Heart right ventricle (tissue), 16 donors: Measurements from ENCODE around the gene OVCH1. TPM values are rescaled to one million over a fixed set of nuclear protein-coding genes. Genes with fewer than 3 reads are reported as not detected.
"Not testable (repeated sequence)": the region's sequence is repeated elsewhere in the genome, so short reads cannot be mapped to it uniquely, and the experiment has no call there.

ENCODE experiments used
- ATAC-seq, 8 donors: fragments of 200-7000 bp; cut with Tn5 transposase; one replicate each; pipeline ENCODE4 v1.9.1; 2020; ENCODE audit warnings: mild to moderate bottlenecking in 8 of 8, moderate library complexity in 8 of 8, moderate number of reproducible peaks in 1 of 8
- DNase-seq, 2 donors: peaks; one replicate each; pipeline ENCODE4 v3.0.0-alpha.2; 2020
- H3K27ac ChIP-seq, 10 donors: fragments of 200-600 bp; sonication (generic) in 2 of 10; one replicate each; pipeline versions ENCODE4 v1.5.0 to v1.8.0; 2020 to 2022; ENCODE audit warnings: mild to moderate bottlenecking in 3 of 10
- H3K27me3 ChIP-seq, 7 donors: fragments of 200-600 bp; one replicate each; pipeline ENCODE4 v1.8.0; 2021 to 2022; ENCODE audit warnings: mild to moderate bottlenecking in 2 of 7
- H3K36me3 ChIP-seq, 9 donors: fragments of 200-600 bp; sonication (generic) in 1 of 9; one replicate each; pipeline versions ENCODE4 v1.5.0 to v1.8.0; 2020 to 2022; ENCODE audit warnings: mild to moderate bottlenecking in 2 of 9
- H3K4me1 ChIP-seq, 9 donors: fragments of 200-600 bp; sonication (generic) in 1 of 9; one replicate each; pipeline versions ENCODE4 v1.5.0 to v1.8.0; 2020 to 2022; ENCODE audit warnings: mild to moderate bottlenecking in 4 of 9
- H3K4me3 ChIP-seq, 10 donors: fragments of 200-600 bp; sonication (generic) in 2 of 10; one replicate each; pipeline versions ENCODE4 v1.5.0 to v1.8.0; 2020 to 2022; ENCODE audit warnings: mild to moderate bottlenecking in 7 of 10, moderate library complexity in 2 of 10
- H3K9me3 ChIP-seq, 11 donors: fragments of 200-600 bp in 10 of 11; sonication (generic) in 2 of 11; one replicate each; pipeline versions ENCODE4 v1.5.0 to v1.8.0; 2013 to 2022; ENCODE audit warnings: mild to moderate bottlenecking in 2 of 11, control low read depth in 1 of 11, moderate library complexity in 1 of 11
- CTCF ChIP-seq, 9 donors: fragments of 200-600 bp; sonication (generic) in 2 of 9; IDR thresholded peaks; one replicate each; pipeline versions ENCODE4 v1.5.0 to v1.8.0; 2021 to 2022; ENCODE audit warnings: antibody characterized with exemption in 9 of 9, mild to moderate bottlenecking in 5 of 9, moderate library complexity in 1 of 9
- WGBS, 2 donors: extraction: QIAGEN DNeasy Blood & Tissue Kit; methylation state at CpG; one replicate each; pipeline ENCODE4 v1.1.7; 2013; ENCODE audit warnings: inconsistent platforms in 1 of 2; 5-methylcytosine and 5-hydroxymethylcytosine counted together
- intact Hi-C, 10 donors: fragments of 100-400 bp; cut with DNase I; formaldehyde crosslinking; loops; one replicate each; pipeline versions ENCODE4 v1.11.1 to v1.14.2; 2022
- polyA plus RNA-seq, 2 donors: library from polyadenylated mRNA; stranded (reverse); fragments of 200-250 nt; gene quantifications; one replicate each; pipeline ENCODE4 v1.2.3, GENCODE V29; 2013
- total RNA-seq, 10 donors: library from RNA; stranded (reverse); fragmentation: NEBNext Ultra II Directional in 3 of 10; extraction: Animal tissue kit (Norgen Biotek cat#: 25700) in 3 of 10; gene quantifications; one replicate each; pipeline versions ENCODE4 v1.2.1 to v1.2.4, GENCODE V29; 2021 to 2023
- donor health status: Arrhythmogenic right ventricular cardiomyopathy.
- donor health status: ischemic (EF 13 %, LVEDD 7.1; RV severe dilation, severe dysfunction).
- donor health status: healthy with polysubstance abuse.
- donor health status: DM: no; HTN: yes; CAD: no.
- donor health status: DM: no; HTN: no; CAD: no.
- donor health status: ischemic (EF 25% LVEDD 6.9; RV normal size, moderate dysfunction).
- donor health status: ischemic (EF 25% LVEDD 5.7; RV mildly dilated, moderate dysfunction).
- donor health status: healthy.
- donor health status: DM: yes; HTN: yes; CAD: no.
- donor health status: Ischemic cardiomyopathy.
- donor health status: ischemic (EF 35%, LVEDD 5.7; RV mildly dilated, moderate dysfunction).
- donor health status: nonischemic (EF 11% LVEDD 7.7; RV severe dilation, severe dysfunction).
- donor health status: DM: yes; HTN: yes; CAD: no.
- donor health status: PGD.
- donor health status: ischemic (EF 29% LVEDD 5.4; RV normal size, mild dysfunction).
- donor health status: nonischemic (EF 23%, LVEDD 6.1; RV moderate dilation, normal function).

OVCH1 gene
- total and polyA plus RNA-seq, 12 donors = 0.07 to 0.44 (median 0.21) TPM; not detected in 6

- no peak for TF ChIP-seq CTCF (IDR thresholded peaks at IDR 0.05)
- intact Hi-C loops = no loop called here
- ATAC-seq (no peak), DNase-seq (no peak)
- Histone ChIP-seq H3K27ac (no peak overlapping the region), H3K4me1 (no peaks in the 10 kb centered on the region), H3K9me3 (no peaks in the 10 kb centered on the region), H3K4me3 (no peak overlapping the region), H3K36me3 (no peaks in the 10 kb centered on the region), H3K27me3 (no peaks in the 10 kb centered on the region)
- 63 to 76% methylated on average over 4 of the region's 4 CpGs for WGBS, 2 donors
Observed at GRCh38 chr12:29403991-29404390, 93.5 kb downstream of the OVCH1 start.

- H3K4me1 ChIP-seq = no peaks in the 10 kb centered on the region
- H3K4me3 ChIP-seq = no peak overlapping the region
- no peak for ATAC-seq
- no peak for DNase-seq
- no peaks in the 10 kb centered on the region for H3K36me3 ChIP-seq
- no peak for TF ChIP-seq CTCF (IDR thresholded peaks at IDR 0.05)
- H3K27ac ChIP-seq = no peak overlapping the region
- H3K27me3 ChIP-seq = no peaks in the 10 kb centered on the region
- no peaks in the 10 kb centered on the region for H3K9me3 ChIP-seq
- intact Hi-C loops = no loop called here
Observed at GRCh38 chr12:29402437-29402836, 95.0 kb downstream of the OVCH1 start.

DNA sequence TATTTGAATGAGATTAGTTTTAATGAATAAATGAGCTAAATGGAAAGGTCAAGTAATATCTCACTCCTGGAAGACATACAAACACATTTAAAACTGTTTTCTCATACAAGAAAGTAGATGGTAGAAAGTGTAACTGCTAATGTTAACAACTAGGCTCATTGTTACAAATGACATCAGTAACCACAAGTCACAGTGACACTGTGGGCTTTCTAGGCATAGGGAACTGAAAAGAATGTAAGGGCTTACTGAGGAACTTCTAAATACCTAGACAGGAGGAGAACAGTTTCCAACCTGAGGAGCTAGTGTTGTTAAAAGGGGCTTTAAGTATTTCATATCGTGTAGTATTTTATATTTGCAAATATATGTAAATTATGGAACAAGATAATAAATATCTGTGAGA, 99.0 kb downstream of the OVCH1 start:
- DNase-seq (no peak), ATAC-seq (no peak)
- intact Hi-C loops = no loop called here
- Histone ChIP-seq H3K27me3 (peaks cover 0 to 4% (median 0%) of the 10 kb centered on the region in 7 donors), H3K4me1 (no peaks in the 10 kb centered on the region), H3K27ac (no peak overlapping the region), H3K9me3 (no peaks in the 10 kb centered on the region), H3K4me3 (no peak overlapping the region), H3K36me3 (no peaks in the 10 kb centered on the region)
- TF ChIP-seq CTCF (IDR thresholded peaks at IDR 0.05) = no peak
- 92 to 97% methylated on average over 1 of the region's 1 CpG for WGBS, 2 donors

DNA sequence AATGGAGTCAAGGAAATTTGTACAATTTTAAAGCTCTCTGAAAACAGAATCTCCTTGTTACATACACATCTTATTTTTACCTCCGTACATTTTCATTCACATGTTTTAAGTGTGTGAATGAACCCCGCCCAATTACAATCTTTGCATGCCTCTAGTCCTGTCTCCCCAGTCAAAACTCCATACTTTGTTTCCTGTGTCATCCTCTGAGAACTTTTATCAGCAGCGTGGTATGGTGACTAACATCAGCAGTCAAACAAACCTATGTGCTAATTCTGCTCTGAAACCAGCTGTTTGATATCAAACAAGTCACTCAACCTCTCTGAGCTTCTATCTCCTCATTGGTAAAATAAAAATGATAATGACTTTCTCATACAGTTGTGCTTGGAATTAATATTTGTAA, 100.7 kb downstream of the OVCH1 start:
- Histone ChIP-seq H3K36me3 (no peaks in the 10 kb centered on the region), H3K4me3 (no peak overlapping the region), H3K27me3 (peaks cover 0 to 4% (median 0%) of the 10 kb centered on the region in 7 donors), H3K9me3 (no peaks in the 10 kb centered on the region), H3K27ac (no peak overlapping the region), H3K4me1 (no peaks in the 10 kb centered on the region)
- 62 to 63% methylated on average over 3 of the region's 3 CpGs for WGBS, 2 donors
- TF ChIP-seq CTCF (IDR thresholded peaks at IDR 0.05) = no peak
- ATAC-seq (no peak), DNase-seq (no peak)
- intact Hi-C loops = no loop called here

DNA sequence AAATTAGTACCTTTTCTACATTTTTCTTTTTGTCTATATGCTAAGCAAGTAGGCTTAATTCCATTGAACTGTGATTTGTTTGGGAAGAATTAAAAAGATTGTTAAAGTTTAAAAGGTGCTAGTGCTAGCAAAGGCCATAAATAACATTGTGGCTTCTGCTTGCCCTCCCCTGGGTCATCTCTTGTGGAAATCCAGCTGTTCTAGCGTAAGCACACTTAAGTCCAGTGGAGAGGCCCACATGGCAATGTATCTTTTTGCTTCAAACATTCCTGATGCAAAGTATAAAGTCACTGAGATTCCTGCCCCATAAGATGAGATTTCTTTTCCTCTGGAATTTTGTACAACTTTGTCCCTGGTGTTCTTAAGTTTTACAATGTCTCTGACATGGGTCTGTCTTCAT, 102.1 kb downstream of the OVCH1 start:
- no peak for TF ChIP-seq CTCF (IDR thresholded peaks at IDR 0.05)
- Histone ChIP-seq H3K27ac (no peak overlapping the region), H3K9me3 (no peaks in the 10 kb centered on the region), H3K4me1 (no peaks in the 10 kb centered on the region), H3K36me3 (no peaks in the 10 kb centered on the region), H3K27me3 (peaks cover 0 to 4% (median 0%) of the 10 kb centered on the region in 7 donors), H3K4me3 (no peak overlapping the region)
- ATAC-seq (no peak), DNase-seq (no peak)
- intact Hi-C loops = no loop called here
- 85 to 90% methylated on average over 1 of the region's 1 CpG for WGBS, 2 donors

DNA sequence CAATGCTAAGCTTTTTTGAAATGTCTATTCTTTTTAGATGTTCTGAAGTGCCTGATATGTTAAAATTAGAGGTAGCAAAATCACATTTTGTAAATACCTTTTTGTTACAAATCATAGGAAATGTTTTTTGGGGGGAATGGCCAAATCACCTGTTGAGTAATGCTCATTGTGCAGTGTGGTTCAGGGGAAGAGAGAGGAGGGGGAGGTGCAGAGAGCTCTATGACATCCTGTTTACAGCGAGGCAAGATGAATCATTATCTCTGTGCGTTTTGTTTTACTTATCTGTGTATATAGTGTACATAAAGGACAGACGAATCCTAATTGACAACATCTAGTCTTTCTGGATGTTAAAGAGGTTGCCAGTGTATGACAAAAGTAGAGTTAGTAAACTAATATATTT, 107.1 kb downstream of the OVCH1 start:
- ATAC-seq, H3K4me1 ChIP-seq, H3K36me3 ChIP-seq, intact Hi-C loops, H3K9me3 ChIP-seq, H3K27me3 ChIP-seq, DNase-seq: not testable (repeated sequence)
- 36 to 58% methylated on average over 3 of the region's 3 CpGs for WGBS, 2 donors
- Histone ChIP-seq H3K27ac (peak overlapping the region in 2 of 10 donors; percentile 41 to 62), H3K4me3 (peak overlapping the region in 3 of 10 donors; percentile 34 to 36 (median 35))
